Activated CD8-positive, alpha-beta T cell treated with anti-CD3 and anti-CD28 coated beads for 36 hours (primary cell): Measurements from ENCODE around the gene PRMT7. TPM values are rescaled to one million over a fixed set of nuclear protein-coding genes. Genes with fewer than 3 reads are reported as not detected.

Experiments used
- ATAC-seq: fragments of 200-7000 bp; cut with Tn5 transposase; one replicate; pipeline ENCODE4 v1.10.0; 2021; ENCODE audit warnings: mild to moderate bottlenecking, moderate library complexity
- CTCF ChIA-PET: fragments of 350-600 bp; sonication (Branson Sonifier 250); formaldehyde crosslinking; loops from one replicate; lab custom pipeline; 2021; ENCODE audit warnings: antibody characterized with exemption; lab: Charles Lee
- POLR2A ChIA-PET: fragments of 350-600 bp; sonication (Branson Sonifier 250); formaldehyde crosslinking; loops from one replicate; lab custom pipeline; 2021; ENCODE audit warnings: antibody characterized with exemption; lab: Charles Lee
- DNase-seq: peaks from one replicate; pipeline ENCODE4 v3.0.0-alpha.2; 2020
- H3K27ac Mint-ChIP-seq: one replicate; pipeline ENCODE4 v1.8.0; 2021; ENCODE audit warnings: mild to moderate bottlenecking, mixed read lengths
- H3K27me3 Mint-ChIP-seq: one replicate; pipeline ENCODE4 v1.8.0; 2021; ENCODE audit warnings: mixed read lengths
- H3K36me3 Mint-ChIP-seq: one replicate; pipeline ENCODE4 v1.8.0; 2021; ENCODE audit warnings: low read depth, mixed read lengths
- H3K4me1 Mint-ChIP-seq: one replicate; pipeline ENCODE4 v1.8.0; 2021; ENCODE audit warnings: low read depth, mixed read lengths
- H3K4me3 Mint-ChIP-seq: one replicate; pipeline ENCODE4 v1.8.0; 2021; ENCODE audit warnings: mild to moderate bottlenecking, moderate library complexity, mixed read lengths
- H3K9me3 Mint-ChIP-seq: one replicate; pipeline ENCODE4 v1.8.0; 2021; ENCODE audit warnings: mixed read lengths
- intact Hi-C: fragments of 100-400 bp; cut with micrococcal nuclease; formaldehyde crosslinking; loops from one replicate; pipeline ENCODE4 v1.10.0; 2022
- total RNA-seq, 2 experiments: library from RNA; stranded (reverse); gene quantifications; one replicate each; pipeline ENCODE4 v1.2.3, GENCODE V29; 2021
- TF ChIP-seq, protein P1 (sequence below): fragments of 200-600 bp; IDR thresholded peaks from one replicate; pipeline ENCODE4 v1.8.0; 2022; ENCODE audit warnings: antibody characterized with exemption, mild to moderate bottlenecking

PRMT7 gene
- total RNA-seq, 2 experiments from 2014 or later: 67.4 to 78.4 TPM

DNA sequence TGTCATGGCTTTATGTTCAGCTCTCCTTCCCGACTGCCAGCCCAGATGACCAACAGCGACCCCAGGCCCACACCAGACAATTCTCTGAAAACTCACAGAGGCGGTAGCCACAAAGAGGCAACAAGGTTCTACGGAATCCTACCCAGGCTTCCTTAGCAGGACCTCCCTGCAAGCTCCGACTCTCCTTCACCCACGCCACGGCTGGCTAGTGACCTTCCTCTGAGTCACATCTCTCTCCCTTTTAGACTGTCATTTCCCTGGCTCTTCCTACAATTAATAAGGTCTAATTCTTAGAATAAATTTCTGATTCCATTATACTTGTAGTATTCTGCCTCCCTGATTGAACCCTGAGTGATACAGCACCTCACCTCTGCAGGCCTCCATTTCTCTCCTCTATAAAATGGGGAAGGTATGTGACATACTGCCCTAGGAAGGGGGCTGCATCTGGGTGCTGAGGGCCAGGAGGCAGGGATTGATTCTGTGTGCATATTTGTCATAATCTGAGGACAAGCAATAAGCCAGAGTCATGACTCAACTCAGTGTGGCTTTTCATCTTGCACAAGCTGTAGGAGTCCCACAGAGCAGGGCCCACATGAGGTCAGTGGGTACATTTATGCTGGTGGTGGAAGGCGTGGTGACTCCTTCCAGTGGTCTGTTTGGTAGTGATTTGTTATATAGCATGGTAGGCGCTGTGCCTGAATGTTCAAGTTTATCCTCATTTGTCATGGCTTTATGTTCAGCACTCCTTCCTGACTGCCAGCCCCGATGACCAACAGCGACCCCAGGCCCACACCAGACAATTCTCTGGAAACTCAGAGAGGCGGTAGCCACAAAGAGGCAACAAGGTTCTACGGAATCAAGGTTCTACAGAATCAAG lies 91.3 kb downstream of the PRMT7 start:
- Mint-ChIP-seq H3K36me3 (no peaks in the 10 kb centered on the region), H3K9me3 (no peaks in the 10 kb centered on the region), H3K27me3 (peaks cover 2% of the 10 kb centered on the region), H3K4me3 (no peak overlapping the region), H3K27ac (no peak overlapping the region), H3K4me1 (peaks cover 7% of the 10 kb centered on the region)
- ChIA-PET CTCF (interaction anchor here (1.4 to 1.7 kb wide), 2 partner anchors 18 to 108 kb away, joined by 3 to 6 read pairs; no protein-coding TSS in a partner anchor), POLR2A (no interaction called here)
- ATAC-seq (peak; percentile 71), DNase-seq (peak; percentile 28)
- intact Hi-C loops: no loop called here
- TF ChIP-seq, protein P1, sequence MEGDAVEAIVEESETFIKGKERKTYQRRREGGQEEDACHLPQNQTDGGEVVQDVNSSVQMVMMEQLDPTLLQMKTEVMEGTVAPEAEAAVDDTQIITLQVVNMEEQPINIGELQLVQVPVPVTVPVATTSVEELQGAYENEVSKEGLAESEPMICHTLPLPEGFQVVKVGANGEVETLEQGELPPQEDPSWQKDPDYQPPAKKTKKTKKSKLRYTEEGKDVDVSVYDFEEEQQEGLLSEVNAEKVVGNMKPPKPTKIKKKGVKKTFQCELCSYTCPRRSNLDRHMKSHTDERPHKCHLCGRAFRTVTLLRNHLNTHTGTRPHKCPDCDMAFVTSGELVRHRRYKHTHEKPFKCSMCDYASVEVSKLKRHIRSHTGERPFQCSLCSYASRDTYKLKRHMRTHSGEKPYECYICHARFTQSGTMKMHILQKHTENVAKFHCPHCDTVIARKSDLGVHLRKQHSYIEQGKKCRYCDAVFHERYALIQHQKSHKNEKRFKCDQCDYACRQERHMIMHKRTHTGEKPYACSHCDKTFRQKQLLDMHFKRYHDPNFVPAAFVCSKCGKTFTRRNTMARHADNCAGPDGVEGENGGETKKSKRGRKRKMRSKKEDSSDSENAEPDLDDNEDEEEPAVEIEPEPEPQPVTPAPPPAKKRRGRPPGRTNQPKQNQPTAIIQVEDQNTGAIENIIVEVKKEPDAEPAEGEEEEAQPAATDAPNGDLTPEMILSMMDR: no peak

DNA sequence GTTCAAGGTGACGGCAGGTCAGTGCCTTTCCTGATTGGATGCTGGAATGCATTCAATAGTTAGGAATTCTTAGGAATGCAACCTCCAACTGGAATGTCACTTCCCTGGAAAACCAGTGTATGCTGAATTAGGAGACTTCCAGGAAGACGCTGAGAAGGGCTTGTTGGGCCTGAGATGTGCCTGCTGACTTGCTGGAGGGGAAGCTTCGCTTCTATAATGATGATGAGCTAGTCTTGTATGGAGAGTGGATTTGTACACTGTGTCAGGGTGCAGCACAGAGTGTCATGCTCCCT lies 91.9 kb downstream of the PRMT7 start:
- CTCF ChIA-PET: interaction anchor here (1.4 kb wide), 1 partner anchor 18 kb away, joined by 3 read pairs; no protein-coding TSS in a partner anchor

DNA sequence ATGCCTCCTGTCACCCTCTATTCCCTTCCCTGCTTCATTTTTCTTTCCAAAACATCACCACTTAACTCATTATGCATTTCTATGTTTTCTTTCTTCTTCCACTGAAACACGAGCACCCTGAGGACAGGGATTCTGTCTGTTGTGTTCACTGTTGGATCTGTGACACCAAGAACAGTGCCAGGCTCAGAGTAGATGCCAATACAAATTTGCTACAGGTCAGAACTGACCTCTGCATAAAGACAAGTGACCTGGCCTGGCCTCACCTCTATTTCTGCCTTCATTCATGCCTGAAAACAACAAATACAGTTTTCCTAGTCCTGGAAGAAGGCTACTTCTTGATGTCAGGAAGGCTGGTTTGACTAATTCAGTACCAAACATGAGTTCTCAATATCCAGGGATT lies 92.4 kb downstream of the PRMT7 start:
- no peak for ATAC-seq
- TF ChIP-seq, protein P1: no peak
- Mint-ChIP-seq H3K9me3 (no peaks in the 10 kb centered on the region), H3K36me3 (no peaks in the 10 kb centered on the region), H3K27ac (no peak overlapping the region), H3K4me3 (no peak overlapping the region), H3K27me3 (peaks cover 2% of the 10 kb centered on the region), H3K4me1 (peaks cover 7% of the 10 kb centered on the region)
- intact Hi-C loops: no loop called here
- CTCF ChIA-PET: interaction anchor here (0.8 to 1.4 kb wide), 2 partner anchors 19 to 66 kb away, joined by 3 read pairs; no protein-coding TSS in a partner anchor
- no peak for DNase-seq
- POLR2A ChIA-PET: no interaction called here

More for the DNA sequence above, 91.9 kb downstream of the PRMT7 start:
- TF ChIP-seq, protein P1: no peak
- POLR2A ChIA-PET: no interaction called here
- no peak overlapping the region for H3K4me3 Mint-ChIP-seq
- intact Hi-C loops: no loop called here
- H3K36me3 Mint-ChIP-seq: no peaks in the 10 kb centered on the region
- H3K27me3 Mint-ChIP-seq: peaks cover 2% of the 10 kb centered on the region
- ATAC-seq (no peak), DNase-seq (no peak)
- H3K27ac Mint-ChIP-seq: no peak overlapping the region
- peaks cover 7% of the 10 kb centered on the region for H3K4me1 Mint-ChIP-seq
- H3K9me3 Mint-ChIP-seq: no peaks in the 10 kb centered on the region

DNA sequence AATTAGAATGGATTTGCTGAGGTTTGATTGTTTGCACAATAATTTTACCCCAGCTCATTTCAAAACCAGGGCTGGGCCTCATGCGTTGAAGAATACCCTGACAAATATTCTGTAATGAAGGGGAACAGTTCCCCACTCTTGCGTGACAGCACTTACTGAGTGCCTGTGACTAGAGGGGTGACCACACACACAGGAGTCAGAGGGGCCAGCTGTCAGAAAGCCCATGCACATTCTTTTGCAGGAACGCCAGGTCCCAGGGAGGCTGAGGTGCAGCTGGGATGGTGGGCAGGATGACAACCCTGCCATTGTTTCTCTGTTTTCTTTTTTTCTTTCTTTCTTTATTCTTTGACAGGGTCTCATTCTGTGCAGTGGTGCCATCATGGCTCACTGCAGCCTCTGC lies 92.9 kb downstream of the PRMT7 start:
- no peaks in the 10 kb centered on the region for H3K36me3 Mint-ChIP-seq
- H3K27me3 Mint-ChIP-seq: peaks cover 2% of the 10 kb centered on the region
- TF ChIP-seq, protein P1: no peak
- DNase-seq (no peak), ATAC-seq (no peak)
- H3K27ac Mint-ChIP-seq: no peak overlapping the region
- CTCF ChIA-PET: interaction anchor here (0.8 to 1.4 kb wide), 2 partner anchors 19 to 65 kb away, joined by 3 read pairs; no protein-coding TSS in a partner anchor
- intact Hi-C loops: no loop called here
- POLR2A ChIA-PET: no interaction called here
- peaks cover 7% of the 10 kb centered on the region for H3K4me1 Mint-ChIP-seq
- no peak overlapping the region for H3K4me3 Mint-ChIP-seq
- H3K9me3 Mint-ChIP-seq: no peaks in the 10 kb centered on the region

DNA sequence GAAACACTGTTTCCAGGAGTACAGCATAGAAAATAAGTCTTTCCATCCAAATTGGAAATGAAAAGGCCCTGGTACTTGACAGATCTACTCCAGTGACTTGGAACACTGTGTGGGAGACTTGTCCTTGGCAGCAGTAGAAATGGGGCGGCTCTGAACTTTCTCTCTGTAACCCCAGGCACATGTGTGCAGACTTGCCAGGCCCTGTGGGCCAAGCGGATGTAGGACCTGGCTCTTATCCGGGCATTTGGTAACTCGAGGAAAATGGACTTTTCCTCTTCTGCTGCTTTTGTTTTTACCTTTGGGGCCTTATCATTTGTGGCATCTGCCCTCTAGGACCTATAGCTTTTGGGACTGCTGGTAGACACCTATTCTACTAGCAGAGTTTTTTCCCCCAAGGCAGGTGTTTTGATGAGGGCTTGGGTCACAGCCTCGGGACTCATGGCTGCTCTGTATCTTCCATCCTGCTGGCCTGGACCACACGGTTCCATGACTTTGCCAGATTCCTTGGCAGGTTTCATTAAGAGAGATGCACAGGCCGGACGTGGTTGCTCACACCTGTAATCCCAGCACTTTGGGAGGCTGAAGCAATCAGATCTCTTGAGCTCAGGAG lies 94.0 kb downstream of the PRMT7 start:
- no peak for DNase-seq
- Mint-ChIP-seq H3K4me3 (no peak overlapping the region), H3K27ac (no peak overlapping the region), H3K9me3 (no peaks in the 10 kb centered on the region), H3K36me3 (no peaks in the 10 kb centered on the region), H3K27me3 (peaks cover 2% of the 10 kb centered on the region), H3K4me1 (peaks cover 7% of the 10 kb centered on the region)
- ChIA-PET POLR2A (no interaction called here), CTCF (interaction anchor here (1.0 to 1.9 kb wide), 2 partner anchors 8 to 76 kb away, joined by 4 read pairs; no protein-coding TSS in a partner anchor)
- TF ChIP-seq, protein P1: no peak
- ATAC-seq: no peak
- intact Hi-C loops: no loop called here
